NCI-H446 treated with DMSO at 0.1 percent for 48 hours (cell line): ENCODE measurements around the gene HDAC7.

Experiments
- DNase-seq: peaks from one replicate; lab custom pipeline; 2025; lab: John Stamatoyannopoulos, UW

HDAC7 gene

DNA sequence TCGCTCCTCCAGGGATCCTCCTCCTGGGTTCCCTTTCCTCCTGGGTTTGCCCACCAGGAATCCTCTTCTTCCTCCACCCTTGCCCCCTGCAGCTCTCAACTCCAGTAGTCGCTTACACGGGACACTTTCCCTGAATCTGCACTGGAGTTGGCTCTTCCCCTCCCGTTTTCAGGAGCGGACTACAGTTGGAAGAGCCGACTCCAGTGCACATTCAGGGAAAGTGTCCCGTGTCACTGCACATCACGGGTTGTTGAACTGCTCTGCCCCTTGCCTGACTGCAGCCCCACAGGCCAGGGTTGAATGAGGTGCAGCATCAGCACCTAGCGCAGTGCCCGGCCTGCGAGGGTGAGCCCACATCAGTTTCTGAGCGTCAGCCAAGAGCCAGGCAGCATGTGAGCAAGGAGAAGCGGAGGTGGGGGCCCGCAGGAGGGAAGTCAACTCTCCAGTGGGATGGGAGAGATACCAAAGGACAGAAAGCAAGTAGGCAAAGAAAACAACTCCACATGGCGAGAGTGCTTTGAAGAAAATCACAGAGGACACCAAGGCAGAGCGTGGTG, 74.1 kb downstream of the HDAC7 start:
- no peak for DNase-seq

DNA sequence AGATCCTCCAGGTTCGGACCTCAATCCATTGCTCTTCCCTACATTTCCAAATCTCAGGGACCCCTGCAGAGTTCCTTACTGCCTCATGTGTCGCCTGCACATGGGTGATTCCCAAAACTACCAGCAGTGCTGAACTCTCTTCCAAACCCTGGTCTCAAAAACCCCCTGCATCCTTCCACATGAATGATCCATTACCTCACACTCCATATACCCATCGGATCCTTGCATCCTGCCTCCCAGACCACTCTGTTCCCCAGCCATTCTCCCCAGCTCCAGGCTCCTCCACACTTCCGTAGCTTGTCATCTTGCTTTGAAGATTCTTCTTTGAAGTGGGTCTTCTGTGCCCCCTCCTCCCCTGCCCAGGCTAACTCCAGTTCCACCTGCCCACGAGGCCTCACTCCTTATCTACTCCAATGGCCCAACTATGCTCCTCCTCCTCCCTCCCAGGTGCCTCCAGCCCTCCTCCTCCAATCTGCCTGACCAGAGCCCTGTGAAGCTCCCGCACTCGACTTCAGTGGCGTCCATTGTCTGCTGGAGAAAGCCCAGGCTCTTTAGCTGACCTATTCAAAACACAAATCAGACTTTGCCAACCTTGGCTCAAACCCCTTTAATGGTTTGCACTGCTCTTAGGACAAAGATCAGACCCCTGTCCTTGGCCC, 74.8 kb downstream of the HDAC7 start:
- no peak for DNase-seq

DNA sequence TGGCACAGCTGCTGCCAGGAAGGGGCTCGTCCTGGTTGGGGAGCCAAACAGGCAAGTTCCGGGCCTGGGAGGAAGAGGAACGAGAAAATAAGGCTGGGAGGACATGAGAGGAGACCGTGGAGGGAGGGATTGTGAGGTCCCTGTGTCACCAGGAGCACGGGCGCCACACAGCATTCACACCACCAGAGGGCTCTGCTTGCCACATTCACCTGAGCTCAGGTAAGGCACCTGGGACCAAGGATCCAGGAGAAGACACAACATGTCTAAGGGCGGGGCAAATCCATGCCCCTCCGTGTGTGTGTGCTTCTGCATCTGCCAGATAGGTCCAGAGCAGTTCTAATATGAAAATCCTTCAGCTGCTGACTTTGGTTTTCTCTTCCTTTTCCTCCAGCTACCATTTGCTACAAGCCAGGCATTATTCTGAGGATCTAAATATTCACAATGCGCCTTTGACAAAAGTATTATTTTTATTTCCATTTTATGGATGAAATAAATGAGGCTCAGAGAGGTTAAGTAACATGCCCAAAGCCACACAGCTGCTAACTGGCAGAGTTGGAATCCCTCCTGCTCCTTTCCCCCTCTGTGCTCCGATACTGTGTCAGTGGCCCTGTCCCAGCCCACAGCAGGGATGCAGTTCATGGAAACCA, 75.6 kb downstream of the HDAC7 start:
- no peak for DNase-seq

DNA sequence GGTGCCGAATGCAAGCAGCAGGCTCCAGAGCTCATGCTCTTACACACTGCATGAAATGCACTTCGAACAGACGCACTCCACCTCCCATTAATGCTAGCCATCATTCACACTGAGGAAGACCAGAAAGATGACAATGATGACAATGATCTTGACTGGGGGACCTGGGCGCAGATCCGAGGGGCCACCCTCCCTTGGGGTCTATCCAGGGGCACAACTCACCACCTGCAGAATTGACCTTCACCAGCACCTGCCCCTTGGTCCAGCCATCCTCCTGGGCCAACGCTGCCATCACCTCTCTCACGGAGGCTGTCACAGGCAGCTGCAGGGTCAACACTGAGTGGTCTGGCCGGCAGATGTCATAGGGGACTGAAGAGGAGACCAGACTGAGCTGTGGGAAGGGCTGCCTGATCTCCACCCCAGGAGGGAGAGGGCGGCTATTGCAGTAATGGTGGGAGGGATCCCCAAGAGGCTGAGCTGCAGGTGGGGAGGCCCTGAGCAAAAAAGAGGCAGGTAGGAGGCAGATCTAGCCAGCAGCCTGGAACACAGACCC, 76.3 kb downstream of the HDAC7 start:
- no peak for DNase-seq

DNA sequence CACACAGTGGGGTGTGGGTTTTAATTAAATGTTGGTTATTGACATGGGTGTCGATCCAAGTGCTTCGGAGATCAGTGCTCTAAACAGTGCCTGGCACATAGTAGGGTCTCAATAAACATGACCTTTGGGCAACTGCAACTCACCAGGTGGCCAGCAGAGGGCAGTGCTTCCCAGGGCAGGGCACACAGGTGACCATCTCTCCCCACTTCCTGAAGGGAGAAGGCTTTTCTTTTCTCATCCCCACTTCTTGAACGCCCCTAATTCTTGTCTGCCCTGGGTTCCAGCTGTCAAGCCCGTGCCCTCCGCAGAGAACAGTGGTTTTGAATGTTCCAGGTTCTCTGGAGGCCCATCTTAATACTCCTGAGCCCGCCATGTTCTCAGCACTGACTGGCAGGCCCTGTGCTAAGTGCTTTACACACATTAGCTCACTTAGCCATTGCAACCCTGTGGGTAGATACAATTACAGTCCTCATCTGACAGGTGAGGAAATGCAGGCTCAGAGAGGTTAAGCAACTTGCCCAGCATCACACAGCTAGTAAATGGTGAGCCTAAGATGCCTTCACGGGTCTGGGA, 77.4 kb downstream of the HDAC7 start:
- DNase-seq, result no peak

DNA sequence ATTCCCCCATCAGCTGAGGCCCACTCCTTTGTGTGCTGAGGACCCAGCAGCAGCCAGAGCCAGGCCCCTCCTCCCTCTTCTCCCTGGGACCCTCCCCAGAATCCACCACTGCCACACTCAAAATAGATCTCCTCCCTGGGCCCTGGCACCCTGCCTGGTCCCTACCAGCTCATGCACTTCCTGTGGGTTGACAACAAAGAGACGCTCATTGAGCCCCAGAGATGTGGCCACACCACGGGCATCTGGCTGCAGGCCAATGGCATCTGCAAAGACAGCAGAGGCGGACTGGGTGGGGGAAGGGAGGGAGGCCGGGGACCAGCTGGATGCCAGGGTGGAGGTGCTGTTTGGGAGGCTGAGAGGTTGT, 78.4 kb downstream of the HDAC7 start:
- no peak for DNase-seq

DNA sequence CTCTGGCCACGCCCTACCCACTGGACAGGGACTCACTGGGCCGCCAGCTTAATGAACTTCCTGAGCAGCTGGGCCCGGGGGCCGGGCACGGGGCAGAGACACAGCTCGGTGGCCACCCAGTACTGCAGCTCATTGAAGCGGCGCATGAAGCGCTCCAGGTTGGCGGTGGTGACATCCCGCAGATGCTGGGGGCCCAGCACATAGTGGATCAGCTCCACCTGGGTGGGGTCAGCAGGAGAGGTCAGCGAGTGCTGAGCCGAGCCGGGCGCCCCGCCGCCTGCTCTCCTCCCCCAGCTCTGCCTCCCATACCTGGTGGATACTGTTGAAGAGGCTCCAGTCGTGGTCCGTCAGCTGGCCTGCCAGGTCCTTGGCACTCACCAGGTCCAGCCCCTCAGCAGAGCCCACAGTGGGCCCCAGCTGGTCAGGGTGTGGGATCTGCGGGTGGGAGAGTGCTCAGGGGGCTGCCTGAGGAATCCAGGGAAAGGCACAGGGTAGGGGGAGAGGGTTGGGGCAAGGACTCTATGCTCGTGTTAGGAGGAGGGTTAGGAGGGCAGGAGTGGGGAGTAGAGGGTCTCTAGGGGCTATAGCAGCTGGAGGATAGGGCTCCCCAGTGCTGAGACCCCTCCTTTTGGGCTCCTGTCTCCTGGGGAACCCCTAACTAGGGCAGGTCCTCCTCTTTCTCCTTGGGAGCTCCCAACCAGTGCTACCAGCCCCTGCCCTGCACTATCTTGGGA, 78.9 kb downstream of the HDAC7 start:
- no peak for DNase-seq

DNA sequence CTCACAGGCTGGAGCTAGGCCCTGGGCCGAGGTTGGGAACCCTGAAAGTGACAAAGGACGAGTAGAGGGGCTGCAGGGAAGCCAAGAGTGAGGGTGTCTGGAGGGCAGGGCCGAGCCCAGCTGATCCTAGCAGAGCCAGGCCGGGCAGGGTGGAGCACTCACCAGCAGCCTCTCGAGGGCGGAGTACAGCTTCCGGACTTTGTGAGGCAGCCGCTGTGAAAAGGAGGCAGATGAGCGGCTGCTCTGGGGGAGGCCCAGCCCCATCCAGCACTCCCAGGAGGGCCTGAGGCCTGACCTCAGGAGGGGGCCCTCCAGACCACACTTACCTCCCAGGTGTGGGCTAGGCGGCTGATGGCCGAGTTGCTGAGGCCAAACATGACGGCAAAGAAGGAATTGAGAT, 79.7 kb downstream of the HDAC7 start:
- DNase-seq, result no peak

DNA sequence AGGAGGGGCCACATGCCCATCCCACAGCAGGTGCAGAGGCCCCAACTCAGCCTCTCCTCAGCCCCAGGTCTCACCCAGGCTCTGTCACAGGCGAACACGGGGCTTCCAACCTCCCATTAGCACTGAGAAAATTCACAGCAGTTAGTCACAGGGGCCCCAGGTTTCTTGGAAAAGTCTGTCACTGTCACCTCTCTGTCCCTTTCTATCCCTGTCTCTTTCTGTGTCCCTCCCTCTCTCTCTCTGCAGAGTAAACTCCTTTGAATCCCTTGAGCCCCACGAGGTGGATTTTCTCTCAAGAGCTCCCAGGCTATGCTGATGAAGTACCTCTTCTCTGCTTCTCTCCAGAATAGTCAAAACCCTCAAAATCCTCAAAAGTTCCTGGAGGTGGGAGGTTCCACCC, 80.4 kb downstream of the HDAC7 start:
- no peak for DNase-seq

DNA sequence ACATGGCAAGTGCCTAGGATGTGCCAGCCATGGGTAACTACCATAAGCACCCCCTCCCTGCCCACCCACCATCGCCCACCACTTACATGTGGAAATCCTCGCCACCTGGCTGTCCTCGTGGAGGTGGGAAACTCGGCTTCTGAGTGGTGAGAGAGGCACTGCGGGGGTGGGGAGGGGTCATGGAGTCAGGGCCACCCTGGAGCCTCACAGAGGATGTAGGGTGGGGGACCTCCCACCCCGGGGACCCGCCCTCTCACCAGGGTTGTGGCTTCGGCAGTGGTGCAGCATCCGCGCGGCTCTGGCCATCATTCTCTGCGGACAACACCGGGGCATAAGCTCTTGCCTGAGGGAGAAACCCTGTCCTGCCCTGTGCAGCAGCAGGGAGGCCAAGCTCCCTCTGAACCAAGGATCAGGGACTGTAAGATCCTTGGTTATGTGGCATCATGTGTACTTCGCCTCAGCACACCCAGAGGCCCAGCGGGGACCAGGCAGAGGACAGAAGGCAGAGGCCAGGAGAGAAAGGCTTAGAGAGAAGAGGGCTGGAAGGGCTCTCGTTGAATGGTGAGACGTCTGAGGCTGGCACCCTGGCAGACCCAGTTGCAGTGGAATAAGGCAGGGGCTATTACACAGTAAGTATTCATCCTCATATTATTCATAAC, 81.6 kb downstream of the HDAC7 start:
- DNase-seq, result no peak

DNA sequence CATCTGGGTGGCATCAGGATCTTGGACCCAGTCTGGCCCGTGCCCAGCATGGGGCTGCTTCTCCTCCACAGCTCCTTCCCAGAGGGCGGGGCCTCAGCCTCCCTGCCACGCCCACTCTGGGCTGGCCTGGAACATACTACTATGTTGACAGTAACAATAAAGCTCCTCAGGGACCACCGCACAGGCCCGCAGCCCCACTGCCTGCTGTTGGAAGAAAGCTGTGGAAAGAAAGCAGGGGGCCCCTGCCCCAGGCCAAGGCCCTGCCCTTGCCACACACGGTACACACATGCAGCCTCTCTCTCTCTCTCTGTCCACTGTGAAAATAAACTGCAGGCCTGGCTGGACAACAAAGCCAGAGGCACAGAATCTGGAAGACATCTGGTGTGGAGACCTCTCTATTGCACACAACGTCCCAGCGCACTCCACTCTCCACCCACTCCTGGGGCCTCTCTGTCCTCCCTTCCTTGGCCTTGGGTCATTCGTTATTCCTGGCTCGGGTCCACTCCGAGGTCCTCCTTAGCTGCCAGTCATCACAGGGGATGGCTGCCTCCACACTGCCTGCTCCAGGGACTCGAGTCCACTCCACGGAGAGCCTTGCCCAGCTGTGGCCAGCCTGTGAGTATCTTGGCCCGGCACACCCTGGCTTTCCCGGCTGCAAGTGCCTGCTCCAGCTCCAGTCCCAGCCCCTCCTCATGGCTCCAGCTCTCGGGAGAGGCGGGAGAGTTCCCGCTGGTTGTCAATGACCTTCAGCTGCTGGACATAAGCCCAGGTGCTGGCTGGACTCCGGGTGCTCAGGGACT, 82.6 kb downstream of the HDAC7 start:
- DNase-seq, result no peak

DNA sequence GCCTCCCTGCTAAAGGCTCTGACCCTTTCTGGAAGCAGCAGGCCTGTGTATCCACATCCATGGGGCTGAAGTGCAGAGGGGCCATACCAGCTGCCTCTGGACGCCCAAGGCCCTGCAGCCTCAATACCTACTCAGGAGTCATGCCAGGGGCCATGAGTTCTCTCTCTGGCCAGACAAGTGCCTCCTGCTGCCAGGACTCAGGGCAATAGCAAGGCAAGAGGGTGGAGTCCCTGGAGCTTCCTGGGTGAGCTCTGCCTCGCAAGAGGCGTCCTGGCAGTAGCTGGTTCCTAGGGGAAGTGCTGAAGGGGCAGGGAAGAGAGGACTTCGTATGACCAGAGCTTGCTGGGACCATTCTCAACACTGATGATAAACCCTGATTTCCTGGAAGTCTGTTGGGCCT, 83.5 kb downstream of the HDAC7 start:
- no peak for DNase-seq

DNA sequence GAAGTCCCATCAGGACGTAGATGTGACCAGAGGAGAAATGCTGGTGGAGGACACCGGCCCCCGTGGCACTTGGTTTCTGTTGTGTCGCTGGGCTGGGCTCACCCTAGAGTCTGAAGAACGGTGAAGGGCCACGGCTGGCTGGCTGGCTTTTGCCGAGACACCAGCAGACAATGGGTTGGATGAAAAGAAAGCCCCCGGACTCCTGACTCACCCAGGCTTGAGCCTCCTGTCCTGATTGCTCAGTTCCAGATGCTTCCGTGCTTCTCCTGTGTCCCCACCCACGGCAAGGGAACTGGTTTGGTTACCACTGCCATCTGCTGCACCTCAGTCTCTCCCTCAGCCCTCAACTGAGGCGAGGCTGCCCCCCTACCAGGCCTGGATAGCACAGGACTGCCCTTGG, 84.1 kb downstream of the HDAC7 start:
- no peak for DNase-seq

DNA sequence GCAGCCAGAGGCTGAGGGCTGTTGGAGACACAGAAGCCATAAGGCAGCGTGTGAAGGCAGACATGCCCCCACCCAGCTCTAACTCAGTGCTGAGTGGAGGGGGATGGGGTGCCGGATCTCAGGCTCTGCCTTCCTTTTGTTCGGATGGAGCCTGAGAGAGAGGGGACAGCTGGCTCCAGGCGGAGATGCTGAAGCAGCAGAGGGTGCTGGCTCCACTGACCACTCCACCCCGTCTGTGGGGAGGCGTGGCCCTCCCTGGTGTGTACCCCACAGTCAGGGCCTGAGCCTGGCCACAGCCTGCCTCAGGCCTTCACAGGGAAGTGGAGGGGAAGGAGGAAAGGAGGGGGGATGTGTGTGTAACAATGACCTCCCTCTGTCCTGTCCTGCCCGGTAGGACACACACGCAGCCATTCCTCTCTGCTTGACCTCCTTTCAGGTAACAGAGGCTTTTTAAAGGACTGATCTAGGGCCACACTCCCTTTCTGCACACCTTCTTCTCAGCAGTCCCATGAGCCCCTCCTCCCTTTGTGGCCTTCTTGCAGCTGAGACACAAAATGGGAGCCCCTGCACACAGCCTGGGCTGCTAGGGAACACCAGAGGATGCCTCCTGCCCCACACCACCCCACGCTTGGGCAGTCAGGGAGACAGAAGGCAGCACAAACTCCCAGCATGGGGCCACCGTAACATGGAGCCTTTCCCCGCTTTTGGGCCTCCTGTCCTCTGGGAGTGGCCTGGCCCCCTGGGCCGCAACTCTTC, 84.8 kb downstream of the HDAC7 start:
- no peak for DNase-seq

DNA sequence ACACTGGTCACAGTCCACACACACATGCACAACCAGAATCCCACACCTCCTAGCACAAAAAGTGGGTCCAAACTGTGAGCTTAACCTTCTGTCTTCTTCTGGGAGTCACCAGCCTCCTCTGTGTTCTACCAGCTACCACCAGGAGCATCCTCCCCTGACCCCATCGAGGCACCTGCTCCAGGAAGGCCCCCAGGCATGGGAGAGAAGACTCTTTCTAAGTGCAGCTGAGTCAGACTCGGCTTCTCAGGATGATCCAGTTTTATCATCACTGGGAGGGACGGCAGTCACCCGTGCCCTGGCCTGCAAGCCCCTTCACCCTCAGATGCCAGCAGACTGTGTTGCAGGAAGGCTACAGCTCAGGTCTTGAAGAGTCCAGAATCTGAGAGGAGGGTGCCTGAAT, 86.6 kb downstream of the HDAC7 start:
- DNase-seq, result no peak
